ENCODE data around the gene EIF4G1. TPM values are rescaled to one million over a fixed set of nuclear protein-coding genes. Genes with fewer than 3 reads are reported as not detected.
"Not testable (repeated sequence)": the region's sequence is repeated elsewhere in the genome, so short reads cannot be mapped to it uniquely, and the experiment has no call there.

EIF4G1 gene, protein sequence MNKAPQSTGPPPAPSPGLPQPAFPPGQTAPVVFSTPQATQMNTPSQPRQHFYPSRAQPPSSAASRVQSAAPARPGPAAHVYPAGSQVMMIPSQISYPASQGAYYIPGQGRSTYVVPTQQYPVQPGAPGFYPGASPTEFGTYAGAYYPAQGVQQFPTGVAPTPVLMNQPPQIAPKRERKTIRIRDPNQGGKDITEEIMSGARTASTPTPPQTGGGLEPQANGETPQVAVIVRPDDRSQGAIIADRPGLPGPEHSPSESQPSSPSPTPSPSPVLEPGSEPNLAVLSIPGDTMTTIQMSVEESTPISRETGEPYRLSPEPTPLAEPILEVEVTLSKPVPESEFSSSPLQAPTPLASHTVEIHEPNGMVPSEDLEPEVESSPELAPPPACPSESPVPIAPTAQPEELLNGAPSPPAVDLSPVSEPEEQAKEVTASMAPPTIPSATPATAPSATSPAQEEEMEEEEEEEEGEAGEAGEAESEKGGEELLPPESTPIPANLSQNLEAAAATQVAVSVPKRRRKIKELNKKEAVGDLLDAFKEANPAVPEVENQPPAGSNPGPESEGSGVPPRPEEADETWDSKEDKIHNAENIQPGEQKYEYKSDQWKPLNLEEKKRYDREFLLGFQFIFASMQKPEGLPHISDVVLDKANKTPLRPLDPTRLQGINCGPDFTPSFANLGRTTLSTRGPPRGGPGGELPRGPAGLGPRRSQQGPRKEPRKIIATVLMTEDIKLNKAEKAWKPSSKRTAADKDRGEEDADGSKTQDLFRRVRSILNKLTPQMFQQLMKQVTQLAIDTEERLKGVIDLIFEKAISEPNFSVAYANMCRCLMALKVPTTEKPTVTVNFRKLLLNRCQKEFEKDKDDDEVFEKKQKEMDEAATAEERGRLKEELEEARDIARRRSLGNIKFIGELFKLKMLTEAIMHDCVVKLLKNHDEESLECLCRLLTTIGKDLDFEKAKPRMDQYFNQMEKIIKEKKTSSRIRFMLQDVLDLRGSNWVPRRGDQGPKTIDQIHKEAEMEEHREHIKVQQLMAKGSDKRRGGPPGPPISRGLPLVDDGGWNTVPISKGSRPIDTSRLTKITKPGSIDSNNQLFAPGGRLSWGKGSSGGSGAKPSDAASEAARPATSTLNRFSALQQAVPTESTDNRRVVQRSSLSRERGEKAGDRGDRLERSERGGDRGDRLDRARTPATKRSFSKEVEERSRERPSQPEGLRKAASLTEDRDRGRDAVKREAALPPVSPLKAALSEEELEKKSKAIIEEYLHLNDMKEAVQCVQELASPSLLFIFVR (N-terminal part only)
- 100 to 1,000 TPM; 190 to 251 (median 207) TPM for polyA plus RNA-seq (ENCODE audit: insufficient read length in 3 of 3)
- long read RNA-seq, donor 1, full-length matches to known transcripts = 8 of 35 reads
- long read RNA-seq, donor 1, partial matches to known transcripts = 27 of 35 reads
- long read RNA-seq, donor 1, other reads (novel, unspliced or antisense) = 0 of 35 reads
- long read RNA-seq, donor 2, full-length matches to known transcripts = 13 of 64 reads
- long read RNA-seq, donor 2, partial matches to known transcripts = 51 of 64 reads
- long read RNA-seq, donor 2, other reads (novel, unspliced or antisense) = 0 of 64 reads
- long read RNA-seq, donor 3, full-length matches to known transcripts = 2 of 74 reads
- long read RNA-seq, donor 3, partial matches to known transcripts = 72 of 74 reads
- long read RNA-seq, donor 3, other reads (novel, unspliced or antisense) = 0 of 74 reads
- long read RNA-seq, donor 4, full-length matches to known transcripts = 5 of 46 reads
- long read RNA-seq, donor 4, partial matches to known transcripts = 41 of 46 reads
- long read RNA-seq, donor 4, other reads (novel, unspliced or antisense) = 0 of 46 reads
- long read RNA-seq, donor 5, partial matches to known transcripts = 26 of 30 reads
- long read RNA-seq, donor 5, other reads (novel, unspliced or antisense) = 0 of 30 reads
- long read RNA-seq, donor 6, full-length matches to known transcripts = 6 of 33 reads
- long read RNA-seq, donor 6, partial matches to known transcripts = 27 of 33 reads
- long read RNA-seq, donor 6, other reads (novel, unspliced or antisense) = 0 of 33 reads
- long read RNA-seq, donor 7, full-length matches to known transcripts = 9 of 83 reads
- long read RNA-seq, donor 7, partial matches to known transcripts = 74 of 83 reads
- long read RNA-seq, donor 7, other reads (novel, unspliced or antisense) = 0 of 83 reads
- long read RNA-seq, donor 8, partial matches to known transcripts = 14 of 19 reads
- long read RNA-seq, donor 8, other reads (novel, unspliced or antisense) = 0 of 19 reads
- long read RNA-seq, donor 9, full-length matches to known transcripts = 10 of 74 reads
- long read RNA-seq, donor 9, partial matches to known transcripts = 64 of 74 reads
- long read RNA-seq, donor 9, other reads (novel, unspliced or antisense) = 0 of 74 reads
- long read RNA-seq, donor 10, transcript EIF4G1-232 (4 exons, 573 nt) = major isoform, 5 of 79 reads
- long read RNA-seq, donor 10, partial matches to known transcripts = 71 of 79 reads
- long read RNA-seq, donor 10, other reads (novel, unspliced or antisense) = 0 of 79 reads
- long read RNA-seq, donor 11, partial matches to known transcripts = 52 of 57 reads
- long read RNA-seq, donor 11, other reads (novel, unspliced or antisense) = 0 of 57 reads
- long read RNA-seq, donor 12, full-length matches to known transcripts = 7 of 71 reads
- long read RNA-seq, donor 12, partial matches to known transcripts = 64 of 71 reads
- long read RNA-seq, donor 12, other reads (novel, unspliced or antisense) = 0 of 71 reads
- long read RNA-seq, donor 13, partial matches to known transcripts = 52 of 56 reads
- long read RNA-seq, donor 13, other reads (novel, unspliced or antisense) = 0 of 56 reads
- long read RNA-seq, donor 14 = 0 reads
- long read RNA-seq, donor 15, full-length matches to known transcripts = 15 of 80 reads
- long read RNA-seq, donor 15, partial matches to known transcripts = 65 of 80 reads
- long read RNA-seq, donor 15, other reads (novel, unspliced or antisense) = 0 of 80 reads
- long read RNA-seq, donor 16, transcript EIF4G1-232 (4 exons, 573 nt) = major isoform, 6 of 97 reads
- long read RNA-seq, donor 16, partial matches to known transcripts = 88 of 97 reads
- long read RNA-seq, donor 16, other reads (novel, unspliced or antisense) = 0 of 97 reads

DNA sequence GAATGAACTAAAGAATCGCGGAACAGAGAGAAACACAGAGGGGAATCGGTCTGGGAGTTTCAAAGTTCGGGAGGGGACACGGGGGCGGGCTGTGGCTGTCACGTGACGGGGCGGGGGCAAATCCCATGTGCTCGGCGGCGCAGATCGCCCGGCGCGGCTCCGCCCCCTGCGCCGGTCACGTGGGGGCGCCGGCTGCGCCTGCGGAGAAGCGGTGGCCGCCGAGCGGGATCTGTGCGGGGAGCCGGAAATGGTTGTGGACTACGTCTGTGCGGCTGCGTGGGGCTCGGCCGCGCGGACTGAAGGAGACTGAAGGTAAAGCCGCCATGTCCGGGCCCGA is at the start of gene EIF4G1:
EIF4G1 (plus strand) TSS at position 244 of the 337 bp plus-strand sequence. CDS start 1,191 bp downstream, outside the sequence.
- DNase-seq = peak; percentile 91

DNA sequence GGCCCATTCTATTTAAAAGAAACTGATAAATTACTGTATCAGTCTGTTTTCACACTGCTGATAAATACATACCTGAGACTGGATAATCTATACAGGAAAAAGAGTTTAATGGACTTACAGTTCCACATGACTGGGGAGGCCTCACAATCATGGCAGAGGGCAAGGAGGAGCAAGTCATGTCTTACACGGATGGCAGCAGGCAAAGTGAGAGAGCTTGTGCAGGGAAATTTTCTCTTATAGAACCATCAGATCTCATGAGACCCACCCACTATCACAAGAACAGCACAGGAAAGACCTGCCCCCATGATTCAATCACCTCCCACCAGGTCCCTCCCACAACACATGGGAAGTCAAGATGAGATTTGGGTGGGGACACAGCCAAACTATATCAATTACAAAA is 47.2 kb upstream of the EIF4G1 start:
- not testable (repeated sequence) for DNase-seq

DNA sequence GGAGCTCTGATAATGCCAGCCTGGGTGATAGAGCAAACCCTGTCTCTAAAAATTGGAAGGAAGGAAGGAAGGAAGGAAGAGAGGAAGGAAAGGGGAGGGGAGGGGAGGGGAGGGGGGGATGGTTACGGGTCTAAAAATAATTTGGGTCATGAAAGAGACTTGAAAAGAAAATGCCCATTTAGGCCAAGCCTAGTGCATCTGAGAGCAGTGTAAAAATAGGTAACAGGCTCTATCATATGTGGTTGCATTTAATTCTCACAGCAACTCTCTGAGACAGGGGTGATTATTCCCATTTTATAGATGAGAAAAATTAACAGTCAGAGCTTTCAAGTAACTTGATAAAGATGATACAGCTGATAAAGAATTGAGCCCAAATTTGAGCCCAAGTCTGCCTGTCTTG is 42.1 kb upstream of the EIF4G1 start:
- no peak for DNase-seq

DNA sequence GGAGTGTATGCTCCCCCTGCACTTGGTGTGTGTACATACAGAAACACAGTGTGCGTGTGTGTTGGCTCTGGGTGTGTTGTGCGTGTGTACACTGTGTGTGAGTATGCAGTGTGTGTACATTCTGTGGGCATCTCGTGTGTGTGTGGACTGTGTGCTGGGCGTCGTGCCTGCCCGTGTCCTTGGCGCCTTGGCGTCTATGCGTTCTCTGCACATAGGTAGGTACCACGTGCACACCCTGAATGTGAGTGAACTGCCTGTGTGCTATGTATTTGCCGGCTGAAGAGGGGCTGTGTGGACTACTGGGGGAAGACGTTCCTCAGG is 39.1 kb upstream of the EIF4G1 start:
- no peak for DNase-seq

DNA sequence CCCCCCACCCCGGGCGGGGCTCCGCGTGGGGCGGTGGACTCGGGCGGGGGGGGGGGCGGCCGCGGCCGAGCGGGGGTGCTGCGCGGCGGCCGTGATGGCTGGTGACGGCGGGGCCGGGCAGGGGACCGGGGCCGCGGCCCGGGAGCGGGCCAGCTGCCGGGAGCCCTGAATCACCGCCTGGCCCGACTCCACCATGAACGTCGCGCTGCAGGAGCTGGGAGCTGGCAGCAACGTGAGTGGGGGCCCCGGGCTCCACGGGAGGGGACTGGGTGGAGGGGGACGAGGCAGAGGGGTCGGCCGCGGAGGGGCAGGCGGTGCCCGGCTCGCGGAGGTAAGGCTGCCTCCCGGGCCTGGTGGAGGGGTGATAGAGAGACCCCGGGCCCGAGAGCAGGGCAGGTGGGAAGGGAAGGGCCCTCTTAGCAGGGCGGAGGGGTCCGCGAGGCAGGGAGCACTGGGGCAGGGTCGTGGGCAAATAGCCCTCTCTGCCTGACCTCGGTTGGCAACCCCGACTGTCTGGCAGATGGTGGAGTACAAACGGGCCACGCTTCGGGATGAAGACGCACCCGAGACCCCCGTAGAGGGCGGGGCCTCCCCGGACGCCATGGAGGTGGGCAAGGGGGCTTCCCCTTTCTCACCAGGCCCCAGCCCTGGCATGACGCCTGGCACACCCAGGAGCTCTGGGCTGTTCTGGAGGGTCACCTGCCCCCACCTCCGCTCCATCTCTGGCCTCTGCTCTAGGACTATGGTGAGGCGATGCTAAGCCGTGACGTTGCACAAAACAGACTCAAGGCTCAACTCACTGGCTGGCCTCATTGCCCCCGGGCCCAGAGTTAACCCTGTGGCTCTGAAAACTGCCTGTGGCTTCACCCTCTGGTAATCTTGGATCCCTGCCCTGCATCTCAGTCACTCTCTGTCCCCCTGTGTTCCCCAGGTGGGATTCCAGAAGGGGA is 38.2 kb upstream of the EIF4G1 start, which contains the start of gene ECE2:
ECE2 (plus strand) TSS at position 62 of the 950 bp plus-strand sequence; CDS start at position 194, 132 bp downstream.
- DNase-seq = no peak

DNA sequence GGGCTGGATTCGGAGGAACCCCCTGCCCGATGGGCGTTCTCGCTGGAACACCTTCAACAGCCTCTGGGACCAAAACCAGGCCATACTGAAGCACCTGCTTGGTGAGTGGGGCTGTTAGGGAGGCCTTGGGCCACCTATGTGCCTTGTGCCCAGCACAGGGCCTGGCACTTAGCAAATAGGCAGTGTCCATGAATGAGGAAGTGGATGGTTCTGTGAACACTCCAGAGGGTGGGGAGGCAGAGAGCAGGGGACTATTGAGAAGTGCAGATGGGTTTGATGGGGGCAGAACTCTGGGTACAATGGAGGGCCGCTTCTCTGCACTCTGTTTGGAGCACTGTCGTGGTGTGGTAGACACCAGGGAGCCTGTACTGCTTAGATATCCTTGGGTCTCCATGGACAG is 37.0 kb upstream of the EIF4G1 start:
- no peak for DNase-seq

DNA sequence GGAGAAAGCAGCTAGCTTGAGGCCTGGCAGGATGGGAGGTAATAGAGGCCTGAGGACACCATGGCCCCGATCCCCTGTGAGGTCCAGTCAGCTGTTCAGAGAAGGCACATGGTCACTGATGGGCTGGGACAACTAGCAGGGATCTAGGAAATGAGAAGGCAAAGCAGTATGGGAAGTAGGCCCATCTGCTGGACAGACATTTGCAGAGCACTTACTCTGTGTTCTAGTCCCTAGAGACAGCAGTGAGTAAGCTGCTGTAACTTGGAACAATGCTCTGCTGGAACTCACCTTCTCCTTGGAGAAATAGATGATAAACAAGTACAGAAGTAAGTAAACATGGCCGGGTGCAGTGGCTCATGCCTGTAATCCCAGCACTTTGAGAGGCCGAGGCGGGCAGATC is 31.5 kb upstream of the EIF4G1 start:
- no peak for DNase-seq

DNA sequence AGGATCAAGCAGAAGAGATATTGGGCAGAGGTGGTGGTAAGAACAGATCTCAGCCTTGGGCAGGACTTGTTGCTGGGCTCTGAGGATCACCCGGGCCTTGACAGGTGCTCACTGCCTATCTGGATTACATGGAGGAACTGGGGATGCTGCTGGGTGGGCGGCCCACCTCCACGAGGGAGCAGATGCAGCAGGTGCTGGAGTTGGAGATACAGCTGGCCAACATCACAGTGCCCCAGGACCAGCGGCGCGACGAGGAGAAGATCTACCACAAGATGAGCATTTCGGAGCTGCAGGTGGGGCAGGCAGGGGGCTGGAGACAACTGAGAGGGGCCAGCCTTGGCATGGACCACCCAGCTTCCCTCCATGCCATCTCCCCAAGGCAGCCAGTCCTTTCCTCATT is 30.7 kb upstream of the EIF4G1 start:
- no peak for DNase-seq

DNA sequence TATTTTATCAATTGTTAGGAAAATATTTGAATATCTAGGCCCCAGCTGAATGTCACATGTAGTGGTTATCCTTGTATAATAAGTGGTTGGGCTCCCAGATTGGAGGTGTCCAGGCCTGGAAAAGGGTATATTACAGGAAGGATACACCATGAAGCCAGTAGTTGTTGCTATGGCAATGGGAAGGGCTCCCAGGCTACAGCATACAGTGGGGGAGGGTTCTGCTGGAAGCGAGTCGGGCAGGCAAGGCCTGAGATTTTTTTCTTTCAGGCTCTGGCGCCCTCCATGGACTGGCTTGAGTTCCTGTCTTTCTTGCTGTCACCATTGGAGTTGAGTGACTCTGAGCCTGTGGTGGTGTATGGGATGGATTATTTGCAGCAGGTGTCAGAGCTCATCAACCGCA is 29.7 kb upstream of the EIF4G1 start:
- peak; percentile 57 for DNase-seq

DNA sequence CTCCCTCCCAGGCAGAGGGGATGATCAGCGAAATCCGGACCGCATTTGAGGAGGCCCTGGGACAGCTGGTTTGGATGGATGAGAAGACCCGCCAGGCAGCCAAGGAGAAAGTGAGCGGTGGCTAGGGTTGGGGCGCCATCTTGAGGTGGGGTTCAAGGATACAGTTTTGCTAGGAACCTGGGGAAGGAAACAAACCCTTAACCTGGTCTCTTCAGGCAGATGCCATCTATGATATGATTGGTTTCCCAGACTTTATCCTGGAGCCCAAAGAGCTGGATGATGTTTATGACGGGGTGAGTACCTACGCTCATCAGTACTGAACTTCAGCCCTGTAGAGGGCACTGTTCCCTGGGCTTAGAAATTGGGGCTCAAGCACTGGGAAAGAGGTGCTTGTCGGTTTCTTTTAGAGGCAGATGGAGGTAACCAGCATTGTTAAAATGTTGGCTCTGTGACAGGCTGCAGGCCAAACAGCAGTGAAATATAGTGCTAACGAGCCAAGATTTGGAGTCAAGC is 24.9 kb upstream of the EIF4G1 start:
- DNase-seq = no peak

DNA sequence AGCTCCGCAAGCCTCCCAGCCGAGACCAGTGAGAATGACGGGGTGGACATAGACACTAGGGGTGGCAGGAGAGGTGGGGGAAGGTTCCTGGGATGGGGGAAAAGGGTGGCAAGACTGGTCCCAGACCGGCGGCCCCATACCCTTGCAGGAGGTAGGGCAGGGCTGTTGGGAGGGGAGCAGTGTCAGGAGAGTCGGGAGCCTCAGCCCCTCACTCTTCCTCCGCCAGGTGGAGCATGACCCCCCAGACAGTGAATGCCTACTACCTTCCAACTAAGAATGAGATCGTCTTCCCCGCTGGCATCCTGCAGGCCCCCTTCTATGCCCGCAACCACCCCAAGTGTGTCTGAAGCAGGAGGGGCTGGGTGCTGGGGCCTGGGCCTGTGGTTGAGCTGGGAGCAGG is 24.1 kb upstream of the EIF4G1 start:
- DNase-seq = no peak

DNA sequence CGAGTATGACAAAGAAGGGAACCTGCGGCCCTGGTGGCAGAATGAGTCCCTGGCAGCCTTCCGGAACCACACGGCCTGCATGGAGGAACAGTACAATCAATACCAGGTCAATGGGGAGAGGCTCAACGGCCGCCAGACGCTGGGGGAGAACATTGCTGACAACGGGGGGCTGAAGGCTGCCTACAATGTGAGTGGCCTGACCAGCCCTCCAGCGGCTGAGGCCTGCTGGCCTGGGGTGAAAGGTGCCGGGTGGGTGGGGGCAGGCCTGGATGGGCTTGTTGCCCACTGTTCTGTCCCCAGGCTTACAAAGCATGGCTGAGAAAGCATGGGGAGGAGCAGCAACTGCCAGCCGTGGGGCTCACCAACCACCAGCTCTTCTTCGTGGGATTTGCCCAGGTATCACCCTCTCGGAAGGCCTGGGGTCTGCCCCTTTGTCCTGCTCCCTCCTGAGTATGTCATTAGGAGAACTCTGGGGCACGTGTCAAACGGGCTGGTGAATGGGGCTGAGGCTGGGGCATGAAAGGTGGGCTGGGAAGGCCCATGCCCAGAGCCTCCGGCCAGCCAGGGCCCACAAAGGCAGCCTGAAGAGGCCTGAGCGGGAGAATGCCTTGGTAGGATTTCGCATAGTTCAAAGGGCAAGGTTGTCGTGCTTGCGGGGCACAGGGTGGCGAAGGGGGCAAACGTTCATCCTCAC is 23.2 kb upstream of the EIF4G1 start:
- DNase-seq = no peak

DNA sequence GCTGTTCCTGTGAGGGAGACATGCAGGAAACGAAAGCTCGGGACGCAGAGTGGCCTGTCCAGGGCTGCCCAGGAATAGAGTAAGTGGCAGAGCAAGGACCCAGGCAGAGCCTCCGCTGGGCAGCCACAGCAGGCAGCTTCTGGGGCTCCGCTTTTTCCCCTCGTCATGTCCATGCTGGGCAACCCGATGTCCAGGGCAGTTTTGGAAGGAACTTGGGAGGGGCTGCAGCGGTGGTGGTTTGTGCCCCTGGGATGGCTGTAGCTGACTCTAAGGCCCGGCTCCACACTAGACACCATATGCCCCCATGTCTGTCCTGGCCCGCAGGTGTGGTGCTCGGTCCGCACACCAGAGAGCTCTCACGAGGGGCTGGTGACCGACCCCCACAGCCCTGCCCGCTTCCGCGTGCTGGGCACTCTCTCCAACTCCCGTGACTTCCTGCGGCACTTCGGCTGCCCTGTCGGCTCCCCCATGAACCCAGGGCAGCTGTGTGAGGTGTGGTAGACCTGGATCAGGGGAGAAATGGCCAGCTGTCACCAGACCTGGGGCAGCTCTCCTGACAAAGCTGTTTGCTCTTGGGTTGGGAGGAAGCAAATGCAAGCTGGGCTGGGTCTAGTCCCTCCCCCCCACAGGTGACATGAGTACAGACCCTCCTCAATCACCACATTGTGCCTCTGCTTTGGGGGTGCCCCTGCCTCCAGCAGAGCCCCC is 22.5 kb upstream of the EIF4G1 start:
- no peak for DNase-seq

DNA sequence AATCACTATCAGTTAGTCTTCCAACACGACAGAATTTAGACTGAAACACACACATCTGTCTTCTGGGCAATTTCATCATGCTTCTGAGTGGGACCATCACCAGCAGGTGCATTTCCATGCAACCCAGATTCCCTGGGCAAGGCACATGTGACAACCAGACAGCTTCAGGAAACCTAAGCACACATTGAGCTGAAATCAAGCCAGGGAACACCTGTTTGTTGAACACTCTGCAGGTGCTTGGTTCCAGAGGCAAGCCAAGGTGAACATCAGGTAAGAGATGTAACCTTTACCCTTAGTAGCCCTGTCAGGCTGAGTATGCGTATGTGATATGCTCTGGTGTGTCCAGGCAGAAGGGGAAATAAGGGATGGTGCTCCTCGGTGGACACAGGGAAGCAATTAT is 18.6 kb upstream of the EIF4G1 start:
- no peak for DNase-seq

DNA sequence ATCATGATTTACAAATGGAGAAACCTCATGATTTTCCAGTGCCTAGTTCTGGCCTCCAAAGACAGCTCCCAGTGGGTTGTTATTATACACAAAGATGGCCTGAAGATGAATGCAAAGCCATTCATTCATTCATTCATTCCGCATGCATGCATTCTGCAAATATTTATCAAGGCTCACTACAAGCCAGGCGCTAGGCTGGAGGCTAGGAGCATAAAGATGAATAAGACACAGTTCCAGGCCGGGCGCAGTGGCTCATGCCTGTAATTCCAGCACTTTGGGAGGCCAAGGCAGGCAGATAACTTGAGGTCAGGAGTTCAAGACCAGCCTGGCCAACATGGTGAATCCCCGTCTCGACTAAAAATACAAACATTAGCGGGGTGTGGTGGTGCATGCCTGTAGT is 17.8 kb upstream of the EIF4G1 start:
- DNase-seq = no peak
